H9 (cell line): ENCODE results near the gene PCMT1. TPM values are rescaled to one million over a fixed set of nuclear protein-coding genes. Genes with fewer than 3 reads are reported as not detected.

ENCODE experiments used
- DNase-seq: peaks from one replicate; pipeline ENCODE4 v3.0.0-alpha.2; 2017
- H2AFZ ChIP-seq: one replicate; pipeline ENCODE4 v1.6.1; 2013; ENCODE audit warnings: mild to moderate bottlenecking, low read length, control low read depth, moderate library complexity
- H2AK5ac ChIP-seq: 2 replicates; pipeline ENCODE4 v1.6.1; 2013; ENCODE audit warnings: low read length, control low read depth, mixed read lengths; ENCODE audit not compliant: insufficient read length
- H2BK120ac ChIP-seq: one replicate; pipeline ENCODE4 v1.6.1; 2013; ENCODE audit warnings: low read depth, mild to moderate bottlenecking, low read length, control low read depth, inconsistent platforms; ENCODE audit not compliant: poor library complexity, severe bottlenecking
- H2BK12ac ChIP-seq: 2 replicates; pipeline ENCODE4 v1.6.1; 2013; ENCODE audit warnings: low read length, control low read depth, mixed read lengths, low read depth; ENCODE audit not compliant: insufficient read length
- H2BK15ac ChIP-seq: 2 replicates; pipeline ENCODE4 v1.6.1; 2013; ENCODE audit warnings: low read depth, low read length, control low read depth
- H2BK20ac ChIP-seq: one replicate; pipeline ENCODE4 v1.6.1; 2013; ENCODE audit warnings: low read depth, mild to moderate bottlenecking, low read length, control low read depth, inconsistent platforms; ENCODE audit not compliant: poor library complexity, severe bottlenecking
- H2BK5ac ChIP-seq: 2 replicates; pipeline ENCODE4 v1.6.1; 2013; ENCODE audit warnings: low read length, control low read depth, mixed read lengths; ENCODE audit not compliant: insufficient read length
- H3K14ac ChIP-seq: 2 replicates; pipeline ENCODE4 v1.6.1; 2013; ENCODE audit warnings: low read length, control low read depth; ENCODE audit not compliant: insufficient read depth
- H3K18ac ChIP-seq: 2 replicates; pipeline ENCODE4 v1.6.1; 2013; ENCODE audit warnings: low read depth, mild to moderate bottlenecking, mixed read lengths, low read length, control low read depth; ENCODE audit not compliant: insufficient read length
- H3K23ac ChIP-seq: 2 replicates; pipeline ENCODE4 v1.6.1; 2013; ENCODE audit warnings: low read length, control low read depth, mixed read lengths, low read depth; ENCODE audit not compliant: insufficient read length
- H3K23me2 ChIP-seq: 2 replicates; pipeline ENCODE4 v1.6.1; 2013; ENCODE audit warnings: low read depth, mild to moderate bottlenecking, mixed read lengths, low read length, control low read depth; ENCODE audit not compliant: insufficient read length, poor library complexity, severe bottlenecking
- H3K27ac ChIP-seq: 2 replicates; pipeline ENCODE4 v1.5.1; 2013; ENCODE audit warnings: low read length, control low read depth, mixed read lengths, low read depth; ENCODE audit not compliant: insufficient read length
- H3K27me3 ChIP-seq: 2 replicates; pipeline ENCODE4 v1.6.1; 2013; ENCODE audit warnings: low read length, control low read depth, inconsistent platforms; ENCODE audit not compliant: insufficient read depth
- H3K4ac ChIP-seq: 2 replicates; pipeline ENCODE4 v1.6.1; 2013; ENCODE audit warnings: low read depth, mild to moderate bottlenecking, control low read depth, inconsistent platforms, low read length, moderate library complexity
- H3K4me1 ChIP-seq: 2 replicates; pipeline ENCODE4 v1.6.1; 2013; ENCODE audit warnings: low read length, control low read depth, inconsistent platforms; ENCODE audit not compliant: insufficient read depth
- H3K4me2 ChIP-seq: 2 replicates; pipeline ENCODE4 v1.6.1; 2013; ENCODE audit warnings: low read length, control low read depth, mixed read lengths; ENCODE audit not compliant: insufficient read length, insufficient read depth
- H3K56ac ChIP-seq: 2 replicates; pipeline ENCODE4 v1.6.1; 2013; ENCODE audit warnings: low read depth, mild to moderate bottlenecking, mixed read lengths, low read length, control low read depth; ENCODE audit not compliant: insufficient read length
- H3K79me1 ChIP-seq: 2 replicates; pipeline ENCODE4 v1.6.1; 2013; ENCODE audit warnings: low read depth, mild to moderate bottlenecking, moderate library complexity, low read length, control low read depth, inconsistent platforms; ENCODE audit not compliant: insufficient read depth, poor library complexity, severe bottlenecking
- H3K79me2 ChIP-seq: 2 replicates; pipeline ENCODE4 v1.6.1; 2013; ENCODE audit warnings: low read length, control low read depth, inconsistent platforms; ENCODE audit not compliant: insufficient read depth
- H3K9ac ChIP-seq: 2 replicates; pipeline ENCODE4 v1.6.1; 2013; ENCODE audit warnings: low read length, control low read depth, mixed read lengths; ENCODE audit not compliant: insufficient read length; ENCODE audit errors: extremely low read depth
- H3K9me3 ChIP-seq: one replicate; pipeline ENCODE4 v1.6.1; 2013; ENCODE audit warnings: low read depth, low read length, inconsistent platforms; ENCODE audit not compliant: control insufficient read depth
- H3T11ph ChIP-seq: one replicate; pipeline ENCODE4 v1.6.1; 2013; ENCODE audit warnings: mild to moderate bottlenecking, low read length, control low read depth, inconsistent platforms
- H4K20me1 ChIP-seq: one replicate; pipeline ENCODE4 v1.6.1; 2013; ENCODE audit not compliant: control insufficient read depth, insufficient read length, insufficient read depth
- H4K5ac ChIP-seq: 2 replicates; pipeline ENCODE4 v1.6.1; 2013; ENCODE audit warnings: low read depth, mild to moderate bottlenecking, mixed read lengths, low read length, control low read depth; ENCODE audit not compliant: insufficient read length
- H4K8ac ChIP-seq: replicated peaks from 2 replicates; pipeline ENCODE4 v1.6.1; 2013; ENCODE audit warnings: low read length, control low read depth, mixed read lengths, low read depth; ENCODE audit not compliant: insufficient read length
- H4K91ac ChIP-seq: 2 replicates; pipeline ENCODE4 v1.6.1; 2013; ENCODE audit warnings: low read depth, mild to moderate bottlenecking, moderate library complexity, mixed read lengths, low read length, control low read depth; ENCODE audit not compliant: insufficient read length
- H3K27ac Mint-ChIP-seq, 3 experiments: 2 replicates in 2 of 3; 3 replicates in 1 of 3; pipeline ENCODE4 v1.8.0; 2020 to 2021; ENCODE audit warnings: mixed read lengths in 3 of 3, mild to moderate bottlenecking in 1 of 3, moderate library complexity in 1 of 3
- H3K27me3 Mint-ChIP-seq: 2 replicates; pipeline ENCODE4 v1.8.0; 2021; ENCODE audit warnings: low read depth, mild to moderate bottlenecking, moderate library complexity, mixed read lengths
- H3K36me3 Mint-ChIP-seq, 3 experiments: 2 replicates in 2 of 3; 3 replicates in 1 of 3; pipeline ENCODE4 v1.8.0; 2020 to 2021; ENCODE audit warnings: low read depth in 3 of 3, mixed read lengths in 3 of 3; ENCODE audit not compliant: insufficient read depth in 1 of 3
- H3K4me1 Mint-ChIP-seq, 2 experiments: 2 replicates each; pipeline ENCODE4 v1.8.0; 2020; ENCODE audit warnings: mixed read lengths in 2 of 2
- H3K4me3 Mint-ChIP-seq, 2 experiments: 2 replicates in 1 of 2; 3 replicates in 1 of 2; pipeline ENCODE4 v1.8.0; 2020 to 2021; ENCODE audit warnings: mild to moderate bottlenecking in 2 of 2, mixed read lengths in 2 of 2, moderate library complexity in 1 of 2
- H3K9me3 Mint-ChIP-seq, 2 experiments: 2 replicates in 1 of 2; 3 replicates in 1 of 2; pipeline ENCODE4 v1.8.0; 2020; ENCODE audit warnings: mild to moderate bottlenecking in 2 of 2, mixed read lengths in 2 of 2, moderate library complexity in 1 of 2
- WGBS: extraction: QIAGEN DNeasy Blood & Tissue Kit; methylation state at CpG from one replicate; pipeline ENCODE4 v1.1.7; 2013; ENCODE audit warnings: missing lambda C conversion rate, low lambda C conversion rate, mixed read lengths; ENCODE audit not compliant: insufficient read length; ENCODE audit errors: extremely low coverage; 5-methylcytosine and 5-hydroxymethylcytosine counted together
- total RNA-seq: library from RNA; stranded (reverse); gene quantifications from 2 replicates; pipeline ENCODE4 v1.2.1, GENCODE V29; 2021
- TF ChIP-seq, protein P1 (sequence below): fragments of 200-600 bp; sonication (generic); conservative IDR thresholded peaks from 3 replicates; pipeline ENCODE4 v1.8.0; 2021; ENCODE audit warnings: antibody characterized with exemption, mild to moderate bottlenecking

PCMT1 gene
- total RNA-seq, 1 experiment from 2014 or later: 98.3 TPM

DNA sequence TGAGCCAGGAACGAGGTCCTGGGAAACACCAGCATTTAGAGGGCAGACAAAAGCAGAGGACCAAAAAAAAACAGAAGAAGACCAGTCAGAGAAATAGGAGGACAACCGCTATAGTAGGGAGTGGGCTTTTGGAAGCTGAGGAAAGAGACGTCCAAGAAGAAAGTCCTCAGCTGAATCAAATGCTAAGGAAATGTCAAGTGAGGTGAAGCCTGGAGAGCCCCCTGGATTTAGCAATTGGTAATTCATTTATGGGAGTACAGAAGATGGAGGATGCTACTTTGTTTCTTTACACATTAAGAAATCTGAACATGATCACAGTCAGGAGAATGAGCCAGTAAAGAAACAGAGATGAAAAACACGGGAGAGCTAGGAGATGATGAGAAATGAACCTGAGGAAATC, 73.5 kb downstream of the PCMT1 start:
- no peak for DNase-seq
- H3K27me3 ChIP-seq: no peaks in the 10 kb centered on the region
- no peak overlapping the region for H2BK12ac ChIP-seq
- no peak overlapping the region for H4K91ac ChIP-seq
- no peaks in the 10 kb centered on the region for H3K79me1 ChIP-seq
- no peaks in the 10 kb centered on the region for H3K4me1 Mint-ChIP-seq
- H3K27ac ChIP-seq: no peak overlapping the region
- no peak overlapping the region for H2AK5ac ChIP-seq
- no peak overlapping the region for H2BK5ac ChIP-seq
- H3K14ac ChIP-seq: no peak overlapping the region
- no peak overlapping the region for H3K18ac ChIP-seq
- H2BK15ac ChIP-seq: no peak overlapping the region
- H2BK120ac ChIP-seq: no peak overlapping the region
- H3K9me3 ChIP-seq: no peaks in the 10 kb centered on the region
- H3K9me3 Mint-ChIP-seq: no peaks in the 10 kb centered on the region
- H3K9ac ChIP-seq: no peak overlapping the region
- no peak overlapping the region for H4K5ac ChIP-seq
- no peaks in the 10 kb centered on the region for H3K23me2 ChIP-seq
- H2BK20ac ChIP-seq: no peak overlapping the region
- no peak overlapping the region for H3K4ac ChIP-seq
- no peak overlapping the region for H3K23ac ChIP-seq
- 0 out of 7 replicates have a peak, but pooled peaks cover 0 to 2% (median 0%) of the 10 kb centered on the region in 3 experiments for H3K36me3 Mint-ChIP-seq
- peak overlapping the region in 2 of 3 experiments; percentile 11 to 12; a peak in 2 of 7 replicates for H3K27ac Mint-ChIP-seq
- no CpG with 5 or more reads among the region's 4 CpGs for WGBS
- TF ChIP-seq, protein P1, sequence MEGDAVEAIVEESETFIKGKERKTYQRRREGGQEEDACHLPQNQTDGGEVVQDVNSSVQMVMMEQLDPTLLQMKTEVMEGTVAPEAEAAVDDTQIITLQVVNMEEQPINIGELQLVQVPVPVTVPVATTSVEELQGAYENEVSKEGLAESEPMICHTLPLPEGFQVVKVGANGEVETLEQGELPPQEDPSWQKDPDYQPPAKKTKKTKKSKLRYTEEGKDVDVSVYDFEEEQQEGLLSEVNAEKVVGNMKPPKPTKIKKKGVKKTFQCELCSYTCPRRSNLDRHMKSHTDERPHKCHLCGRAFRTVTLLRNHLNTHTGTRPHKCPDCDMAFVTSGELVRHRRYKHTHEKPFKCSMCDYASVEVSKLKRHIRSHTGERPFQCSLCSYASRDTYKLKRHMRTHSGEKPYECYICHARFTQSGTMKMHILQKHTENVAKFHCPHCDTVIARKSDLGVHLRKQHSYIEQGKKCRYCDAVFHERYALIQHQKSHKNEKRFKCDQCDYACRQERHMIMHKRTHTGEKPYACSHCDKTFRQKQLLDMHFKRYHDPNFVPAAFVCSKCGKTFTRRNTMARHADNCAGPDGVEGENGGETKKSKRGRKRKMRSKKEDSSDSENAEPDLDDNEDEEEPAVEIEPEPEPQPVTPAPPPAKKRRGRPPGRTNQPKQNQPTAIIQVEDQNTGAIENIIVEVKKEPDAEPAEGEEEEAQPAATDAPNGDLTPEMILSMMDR: no peak; the same call in 2 of the 3 replicates
- no peak overlapping the region for H3K56ac ChIP-seq
- H3T11ph ChIP-seq: no peak overlapping the region
- H4K20me1 ChIP-seq: no peaks in the 10 kb centered on the region
- H3K4me3 Mint-ChIP-seq: no peak overlapping the region
- no peak overlapping the region for H4K8ac ChIP-seq
- no peak overlapping the region for H3K4me2 ChIP-seq
- no peak overlapping the region for H2AFZ ChIP-seq
- no peaks in the 10 kb centered on the region for H3K27me3 Mint-ChIP-seq
- no peaks in the 10 kb centered on the region for H3K79me2 ChIP-seq
- no peaks in the 10 kb centered on the region for H3K4me1 ChIP-seq
